ENCODE data around the gene SNRNP200.
A peak's percentile ranks its signal among the peaks of the same experiment; 100 is the strongest.

The SNRNP200 gene

GRCh38 chr2:96305091-96305978, at the start of gene SNRNP200:
Gene SNRNP200, minus strand, starts transcription at chr2:96305546. Its CDS starts 109 bp downstream, at chr2:96305437.
- H3K4me1 ChIP-seq (ENCODE audit: low read depth, poor library complexity, severe bottlenecking), result peaks cover 25% of the 10 kb centered on the region
- peaks cover 11% of the 10 kb centered on the region; the same call in 1 of the 2 replicates for H3K36me3 ChIP-seq (ENCODE audit: insufficient read depth)
- peaks cover 30% of the 10 kb centered on the region for H3K79me2 ChIP-seq (ENCODE audit: insufficient read depth, low read depth)
- H4K20me1 ChIP-seq (ENCODE audit: insufficient read depth), result no peaks in the 10 kb centered on the region
- peak within 1 kb of the TSS; percentile 94 for H3K4me2 ChIP-seq
- H2AFZ ChIP-seq (ENCODE audit: low read depth), result peak within 1 kb of the TSS; percentile 80
- peak within 1 kb of the TSS; percentile 67 for H3K27ac ChIP-seq
- H3K9ac ChIP-seq, result peak within 1 kb of the TSS; percentile 77
- no peaks in the 10 kb centered on the region for H3K27me3 ChIP-seq (ENCODE audit: insufficient read depth, low read depth)
- H3K4me3 ChIP-seq (IDR thresholded peaks at IDR 0.05; ENCODE audit: insufficient read depth, low read depth, low read length), result peak within 1 kb of the TSS; percentile 95
- TF ChIP-seq CTCF (conservative IDR thresholded peaks at IDR 0.05; ENCODE audit: low read depth, low read length), result no peak

- no peak for TF ChIP-seq CTCF (conservative IDR thresholded peaks at IDR 0.05; ENCODE audit: low read depth, low read length)
- Histone ChIP-seq H3K27me3 (ENCODE audit: insufficient read depth, low read depth) (no peaks in the 10 kb centered on the region), H3K4me1 (ENCODE audit: low read depth, poor library complexity, severe bottlenecking) (peaks cover 6% of the 10 kb centered on the region), H3K4me2 (no peak overlapping the region), H4K20me1 (ENCODE audit: insufficient read depth) (no peaks in the 10 kb centered on the region), H3K27ac (no peak overlapping the region), H3K79me2 (ENCODE audit: insufficient read depth, low read depth) (no peaks in the 10 kb centered on the region), H3K36me3 (ENCODE audit: insufficient read depth) (peaks cover 6% of the 10 kb centered on the region; the same call in 1 of the 2 replicates), H3K4me3 (IDR thresholded peaks at IDR 0.05; ENCODE audit: insufficient read depth, low read depth, low read length) (no peak overlapping the region), H2AFZ (ENCODE audit: low read depth) (no peak overlapping the region), H3K9ac (no peak overlapping the region)
Measured at GRCh38 chr2:96354492-96354891, 49.1 kb upstream of the SNRNP200 start.

GRCh38 chr2:96353606-96354101, 48.3 kb upstream of the SNRNP200 start:
- no peak for TF ChIP-seq CTCF (conservative IDR thresholded peaks at IDR 0.05; ENCODE audit: low read depth, low read length)
- Histone ChIP-seq H4K20me1 (ENCODE audit: insufficient read depth) (no peaks in the 10 kb centered on the region), H3K79me2 (ENCODE audit: insufficient read depth, low read depth) (no peaks in the 10 kb centered on the region), H3K4me3 (IDR thresholded peaks at IDR 0.05; ENCODE audit: insufficient read depth, low read depth, low read length) (no peak overlapping the region), H2AFZ (ENCODE audit: low read depth) (no peak overlapping the region), H3K9ac (no peak overlapping the region), H3K27me3 (ENCODE audit: insufficient read depth, low read depth) (no peaks in the 10 kb centered on the region), H3K36me3 (ENCODE audit: insufficient read depth) (peaks cover 6% of the 10 kb centered on the region; the same call in 1 of the 2 replicates), H3K27ac (no peak overlapping the region), H3K4me1 (ENCODE audit: low read depth, poor library complexity, severe bottlenecking) (peaks cover 6% of the 10 kb centered on the region), H3K4me2 (no peak overlapping the region)

- H3K4me3 ChIP-seq (IDR thresholded peaks at IDR 0.05; ENCODE audit: insufficient read depth, low read depth, low read length), result no peak overlapping the region
- no peak overlapping the region for H3K4me2 ChIP-seq
- H4K20me1 ChIP-seq (ENCODE audit: insufficient read depth), result no peaks in the 10 kb centered on the region
- H3K79me2 ChIP-seq (ENCODE audit: insufficient read depth, low read depth), result no peaks in the 10 kb centered on the region
- peaks cover 6% of the 10 kb centered on the region; the same call in 1 of the 2 replicates for H3K36me3 ChIP-seq (ENCODE audit: insufficient read depth)
- no peak overlapping the region for H3K27ac ChIP-seq
- no peak overlapping the region for H3K9ac ChIP-seq
- no peaks in the 10 kb centered on the region for H3K27me3 ChIP-seq (ENCODE audit: insufficient read depth, low read depth)
- no peak for TF ChIP-seq CTCF (conservative IDR thresholded peaks at IDR 0.05; ENCODE audit: low read depth, low read length)
- H2AFZ ChIP-seq (ENCODE audit: low read depth), result no peak overlapping the region
- H3K4me1 ChIP-seq (ENCODE audit: low read depth, poor library complexity, severe bottlenecking), result peaks cover 6% of the 10 kb centered on the region
Measured at GRCh38 chr2:96353032-96353561, 47.8 kb upstream of the SNRNP200 start.

All from KMS-11 (cell line).